Thoracic aorta (tissue), 2 donors: ENCODE results near the gene WDR64. TPM values are rescaled to one million over a fixed set of nuclear protein-coding genes. Genes with fewer than 3 reads are reported as not detected.

ENCODE experiments used
- ATAC-seq: fragments of 150-250 bp; one replicate; pipeline ENCODE4 v1.8.0; 2017; ENCODE audit warnings: low read depth; ENCODE audit not compliant: insufficient number of reproducible peaks, low FRiP score
- DNase-seq: peaks from one replicate; pipeline ENCODE4 v3.0.0-alpha.2; 2020; ENCODE audit warnings: low spot score
- H3K27ac ChIP-seq, 2 donors: fragments of 200-600 bp; sonication (generic); 1 replicate in 1 of 2; 2 replicates in 1 of 2; pipeline ENCODE4 v1.5.1; 2016; ENCODE audit warnings: mild to moderate bottlenecking in 2 of 2, moderate library complexity in 2 of 2
- H3K27me3 ChIP-seq: fragments of 200-600 bp; sonication (generic); replicated peaks from 2 replicates; pipeline ENCODE4 v1.6.0; 2016; ENCODE audit warnings: mild to moderate bottlenecking; ENCODE audit not compliant: insufficient read depth
- H3K36me3 ChIP-seq: fragments of 200-600 bp; sonication (generic); one replicate; pipeline ENCODE4 v1.5.1; 2016
- H3K4me1 ChIP-seq, 2 donors: fragments of 200-600 bp; sonication (generic); 1 replicate in 1 of 2; 2 replicates in 1 of 2; pipeline versions ENCODE4 v1.5.1 to v1.6.0; 2016; ENCODE audit warnings: low read depth in 2 of 2, mild to moderate bottlenecking in 1 of 2; ENCODE audit not compliant: control insufficient read depth in 1 of 2
- H3K4me3 ChIP-seq: fragments of 200-600 bp; sonication (generic); 2 replicates; pipeline ENCODE4 v1.5.1; 2016; ENCODE audit warnings: mild to moderate bottlenecking
- H3K9me3 ChIP-seq: fragments of 200-600 bp; sonication (generic); 2 replicates; pipeline ENCODE4 v1.5.1; 2016
- CTCF ChIP-seq: fragments of 200-600 bp; sonication (generic); IDR thresholded peaks from one replicate; pipeline ENCODE4 v1.5.1; 2019; ENCODE audit warnings: antibody characterized with exemption
- total RNA-seq, 2 donors: library from RNA; depleted of rRNA; stranded (reverse); fragments of >200 nt; gene quantifications; one replicate each; pipeline versions ENCODE4 v1.1.0 to v1.2.3, GENCODE V29; 2016

Gene WDR64
- total RNA-seq, 2 donors from 2014 or later = not detected

GRCh38 chr1:241637046-241637590 lies 15.0 kb upstream of the WDR64 start:
- H3K27me3 ChIP-seq = no peaks in the 10 kb centered on the region
- DNase-seq (no peak), ATAC-seq (no peak)
- H3K36me3 ChIP-seq = no peaks in the 10 kb centered on the region
- no peak for TF ChIP-seq CTCF
- H3K4me1 ChIP-seq = peaks cover 24 to 26% of the 10 kb centered on the region in 2 donors
- H3K9me3 ChIP-seq = no peaks in the 10 kb centered on the region
- H3K4me3 ChIP-seq = peak overlapping the region; percentile 78
- H3K27ac ChIP-seq = no peak overlapping the region

DNA sequence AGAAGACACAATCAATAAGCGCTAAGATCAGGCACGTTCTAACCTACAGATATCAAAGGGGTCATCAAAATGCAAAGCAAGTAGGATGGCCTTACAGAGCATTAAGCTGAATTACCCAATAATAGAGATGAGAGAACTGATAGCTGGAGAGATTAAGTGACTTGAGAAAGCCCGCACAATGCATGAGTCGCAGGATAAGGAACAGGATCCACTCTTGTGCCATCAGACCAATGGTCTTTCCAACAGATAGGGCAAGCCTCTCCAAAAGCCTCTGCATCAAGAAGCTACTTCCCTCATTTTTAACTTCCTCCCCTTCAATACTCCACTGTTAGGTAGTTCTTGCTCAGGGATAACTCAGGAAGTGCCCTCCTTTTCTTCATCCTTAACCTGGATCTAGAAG lies 14.5 kb upstream of the WDR64 start:
- no peak overlapping the region for H3K27ac ChIP-seq
- no peaks in the 10 kb centered on the region for H3K9me3 ChIP-seq
- ATAC-seq = no peak
- peak overlapping the region; percentile 78 for H3K4me3 ChIP-seq
- no peak for TF ChIP-seq CTCF
- peaks cover 24 to 26% of the 10 kb centered on the region in 2 donors for H3K4me1 ChIP-seq
- no peaks in the 10 kb centered on the region for H3K27me3 ChIP-seq
- no peak for DNase-seq
- no peaks in the 10 kb centered on the region for H3K36me3 ChIP-seq

DNA sequence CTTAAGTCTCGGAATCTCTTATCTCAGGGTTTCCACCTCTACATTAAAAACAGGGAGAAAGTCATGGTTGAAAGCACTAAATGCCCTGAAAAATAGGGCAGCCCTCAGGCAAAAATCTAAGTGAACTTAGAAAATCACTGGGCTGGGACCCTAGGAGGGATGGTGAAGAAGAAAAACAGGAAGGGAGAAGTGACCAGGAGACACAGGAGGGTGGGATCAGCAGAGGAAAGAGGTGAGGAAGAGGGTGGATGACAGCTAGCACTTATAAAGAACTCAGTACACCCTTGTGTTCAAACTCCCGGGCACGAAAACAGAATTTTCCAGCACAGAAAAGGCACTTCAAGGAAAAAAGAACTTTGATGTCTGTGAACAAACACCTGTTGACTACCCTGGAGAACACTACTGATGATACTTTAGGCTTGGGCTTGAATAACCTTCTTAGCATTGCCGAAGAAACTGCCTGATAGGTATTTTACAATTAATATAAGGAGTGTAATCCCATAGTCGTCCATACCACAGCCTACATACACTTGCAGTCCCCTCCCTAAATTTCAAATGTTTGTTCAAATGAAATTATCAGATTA lies 13.9 kb upstream of the WDR64 start:
- Histone ChIP-seq H3K27ac (no peak overlapping the region), H3K9me3 (no peaks in the 10 kb centered on the region), H3K4me1 (peaks cover 24 to 26% of the 10 kb centered on the region in 2 donors), H3K4me3 (peak overlapping the region; percentile 78), H3K27me3 (no peaks in the 10 kb centered on the region), H3K36me3 (no peaks in the 10 kb centered on the region)
- no peak for TF ChIP-seq CTCF
- ATAC-seq (no peak), DNase-seq (no peak)

DNA sequence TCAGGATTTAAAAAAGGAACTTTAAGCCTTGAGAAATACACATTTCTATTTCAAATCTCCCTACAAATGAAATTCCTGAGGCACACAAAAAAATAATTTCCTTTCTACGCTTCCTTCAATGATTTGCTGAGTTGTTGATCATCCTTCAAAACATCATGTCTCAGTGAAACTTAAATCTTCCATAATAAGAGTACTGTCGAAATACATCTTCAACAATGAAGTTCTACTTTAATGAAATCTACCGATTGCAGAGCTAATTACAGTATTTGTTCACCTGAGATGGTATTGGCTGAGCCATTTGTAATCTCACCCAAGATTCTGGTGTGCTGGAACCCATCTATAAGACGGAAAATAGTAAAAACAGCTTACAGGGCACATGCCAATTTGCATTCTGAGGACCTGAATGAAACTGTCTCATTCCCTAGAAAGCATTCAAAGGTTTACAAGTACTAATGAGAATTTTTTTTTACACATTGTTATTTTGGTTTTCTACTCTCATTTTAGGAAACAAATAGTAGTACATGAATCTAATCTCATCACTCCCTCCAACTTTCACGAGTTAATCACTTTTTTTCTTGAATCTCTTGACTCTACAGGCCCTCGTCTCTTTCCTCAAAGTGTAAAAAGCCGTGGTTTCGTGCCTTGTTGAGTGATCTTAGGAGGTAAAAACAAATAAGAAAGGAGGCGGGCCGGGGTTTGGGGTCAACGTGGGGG lies 13.0 kb upstream of the WDR64 start:
- peak overlapping the region; percentile 78 for H3K4me3 ChIP-seq
- no peaks in the 10 kb centered on the region for H3K9me3 ChIP-seq
- DNase-seq (no peak), ATAC-seq (no peak)
- H3K4me1 ChIP-seq = peaks cover 24 to 26% of the 10 kb centered on the region in 2 donors
- no peak overlapping the region for H3K27ac ChIP-seq
- no peaks in the 10 kb centered on the region for H3K27me3 ChIP-seq
- TF ChIP-seq CTCF = no peak
- no peaks in the 10 kb centered on the region for H3K36me3 ChIP-seq

DNA sequence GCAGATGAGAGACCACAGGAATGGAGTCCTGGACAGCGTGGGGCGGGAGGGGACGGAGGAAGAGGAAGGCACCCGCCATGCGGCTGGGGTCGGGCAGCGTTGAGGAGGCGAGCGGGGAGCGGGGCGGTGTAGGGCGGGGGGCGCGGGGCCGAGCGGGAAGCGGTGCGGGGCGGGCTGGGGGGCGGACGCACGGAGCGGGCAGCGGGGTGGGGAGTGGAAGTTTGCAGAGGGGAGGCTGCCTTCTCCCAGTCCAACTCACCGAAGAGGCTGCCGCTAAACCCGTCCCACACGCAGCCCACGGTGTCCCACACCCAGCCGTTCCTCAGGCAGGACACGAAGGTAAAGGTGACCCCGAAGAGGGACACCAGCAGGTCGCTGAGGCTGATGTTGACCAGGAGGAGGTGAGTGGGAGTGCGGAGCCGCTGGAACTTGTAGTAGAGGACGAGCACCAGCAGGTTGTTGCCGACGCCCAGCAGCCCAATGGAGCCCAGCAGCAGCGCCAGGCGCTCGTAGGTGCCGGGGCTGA lies 12.4 kb upstream of the WDR64 start:
- peak; percentile 17 for ATAC-seq
- H3K36me3 ChIP-seq = no peaks in the 10 kb centered on the region
- H3K4me3 ChIP-seq = peak overlapping the region; percentile 78
- H3K4me1 ChIP-seq = peaks cover 24 to 26% of the 10 kb centered on the region in 2 donors
- H3K27me3 ChIP-seq = no peaks in the 10 kb centered on the region
- TF ChIP-seq CTCF = no peak
- no peak for DNase-seq
- H3K9me3 ChIP-seq = no peaks in the 10 kb centered on the region
- H3K27ac ChIP-seq = peak overlapping the region; percentile 58 to 60
